ENCODE results near the gene TNFRSF21.
A peak's percentile ranks its signal among the peaks of the same experiment; 100 is the strongest.
"Not testable (repeated sequence)": the region's sequence is repeated elsewhere in the genome, so short reads cannot be mapped to it uniquely, and the experiment has no call there.

The TNFRSF21 gene

DNA sequence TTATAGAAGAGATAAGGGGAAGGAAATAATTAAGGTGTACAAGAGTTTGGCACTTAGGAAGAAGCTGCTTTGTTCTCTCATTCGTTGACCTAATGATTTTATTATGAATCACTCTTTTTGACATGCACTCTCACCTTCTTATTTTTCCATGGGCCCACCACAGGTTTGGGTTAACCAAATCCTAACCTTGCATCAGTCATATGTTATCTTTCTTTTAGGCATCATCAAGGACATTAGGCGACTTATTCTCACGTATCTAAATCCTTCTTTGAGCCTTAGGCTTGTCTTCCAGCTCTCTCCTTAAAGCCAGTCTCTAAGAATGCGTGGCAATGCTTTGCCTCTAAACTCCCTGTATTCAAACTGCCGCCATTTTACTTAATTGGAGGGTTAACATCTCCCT lies 58.3 kb downstream of the TNFRSF21 start:
- no peak for DNase-seq (ENCODE audit: low spot score)

DNA sequence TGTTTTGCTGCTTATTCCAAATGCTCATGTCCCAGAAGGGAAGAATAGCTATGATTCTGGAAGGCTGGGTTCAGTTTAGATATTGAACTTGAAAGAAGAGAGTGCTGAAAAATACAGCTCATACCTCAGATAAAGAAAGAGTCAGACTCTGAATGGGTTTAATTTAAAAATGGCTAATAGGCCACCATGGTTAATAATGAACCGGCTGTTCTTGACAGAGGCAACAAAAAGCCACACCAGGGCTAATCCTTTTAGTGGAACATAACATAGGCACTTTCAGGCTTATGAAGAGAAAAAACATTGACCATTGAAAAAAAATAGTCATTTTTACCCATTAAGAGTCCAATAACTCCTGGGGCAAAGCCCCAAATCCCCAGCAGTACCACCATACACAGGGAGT lies 59.4 kb downstream of the TNFRSF21 start:
- no peak for DNase-seq (ENCODE audit: low spot score)

DNA sequence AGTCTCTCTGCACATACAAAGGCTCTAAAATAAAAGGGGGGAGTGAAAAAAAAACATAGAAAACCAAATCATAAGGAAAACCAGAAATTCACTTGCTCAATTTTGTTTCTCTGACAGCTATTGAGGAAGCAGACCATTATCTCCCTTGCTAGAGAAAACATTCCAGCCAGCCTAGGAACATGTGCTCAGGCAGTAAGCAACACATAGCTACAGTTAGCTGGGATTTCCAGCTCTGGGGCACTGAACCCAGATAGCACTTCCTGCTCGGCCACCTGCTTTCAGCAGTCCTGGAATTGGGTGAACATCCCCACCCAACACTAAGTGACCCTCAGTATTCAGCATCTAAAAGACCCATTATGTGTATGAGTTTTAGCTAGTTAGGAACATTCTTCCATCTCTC lies 61.3 kb downstream of the TNFRSF21 start:
- no peak for DNase-seq (ENCODE audit: low spot score)

DNA sequence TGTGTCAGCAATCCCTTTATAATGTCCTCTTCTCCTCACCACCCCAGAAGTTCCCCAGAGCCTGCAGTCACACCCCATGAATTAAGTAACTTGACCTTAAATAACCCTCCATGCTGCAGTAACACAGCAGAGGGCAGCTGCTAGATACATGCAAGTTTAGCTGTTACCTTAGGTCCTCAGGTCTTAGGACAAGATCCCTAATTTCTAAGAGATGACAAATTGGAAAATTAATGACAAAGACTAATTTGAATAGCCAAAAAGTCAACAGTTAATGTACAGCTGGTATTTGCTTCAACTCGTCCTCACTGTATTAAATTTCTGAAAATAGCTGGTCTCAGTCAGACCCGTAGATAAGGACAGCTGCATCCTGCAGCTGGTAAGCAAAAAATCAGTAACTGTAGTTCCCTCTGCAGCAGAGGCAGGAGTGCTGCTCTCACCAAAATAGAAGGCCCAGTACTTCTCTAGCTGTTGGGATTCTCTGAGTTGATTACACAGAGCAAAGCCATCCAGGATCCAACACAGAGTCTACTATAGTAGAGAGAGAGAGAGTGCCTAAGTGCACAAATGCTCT lies 62.4 kb downstream of the TNFRSF21 start:
- no peak for DNase-seq (ENCODE audit: low spot score)

DNA sequence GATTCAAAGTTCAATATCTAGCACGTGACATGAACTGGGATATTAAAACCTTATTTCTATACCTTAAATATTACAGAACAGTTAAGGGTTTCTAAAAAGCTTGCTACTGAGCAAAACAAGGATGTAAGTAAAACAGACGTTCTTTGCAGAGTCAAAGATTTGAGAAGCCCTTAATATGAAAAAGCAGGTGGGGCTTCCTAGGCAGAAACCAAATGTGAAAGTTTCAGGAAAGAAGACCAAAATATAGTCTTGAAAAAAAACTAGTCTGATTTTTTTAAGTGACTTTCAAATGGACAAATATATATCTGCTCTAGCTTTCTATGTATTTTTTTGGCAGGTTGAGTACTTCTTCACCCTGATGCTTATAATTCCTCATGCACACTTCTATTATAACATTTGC lies 63.2 kb downstream of the TNFRSF21 start:
- no peak for DNase-seq (ENCODE audit: low spot score)

DNA sequence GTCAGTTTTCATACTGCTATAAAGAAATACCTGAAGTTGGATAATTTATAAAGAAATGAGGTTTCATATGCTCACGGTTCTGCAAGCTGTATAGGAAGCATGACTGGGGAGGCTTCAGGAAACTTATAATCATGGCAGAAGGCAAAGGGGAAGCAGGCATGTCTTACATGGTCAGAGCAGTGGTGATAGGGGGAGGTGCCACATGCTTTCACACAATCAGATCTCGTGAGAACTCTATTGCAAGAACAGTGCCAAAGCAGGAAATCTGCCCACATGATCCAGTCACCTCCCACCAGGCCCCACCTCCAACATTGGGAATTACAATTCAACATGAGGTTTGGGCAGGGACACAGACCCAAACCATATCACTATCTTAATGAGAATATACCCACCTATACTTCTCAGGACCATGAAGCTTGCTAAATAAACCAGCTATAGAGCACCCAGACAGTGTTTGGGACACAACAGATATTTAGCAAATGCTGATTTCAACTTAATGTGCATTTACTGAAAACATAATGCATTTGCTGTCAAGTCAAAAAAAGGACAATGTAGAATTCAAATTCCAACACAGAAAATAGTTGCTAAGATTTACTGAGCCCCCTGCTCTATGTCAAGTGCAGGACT lies 63.8 kb downstream of the TNFRSF21 start:
- DNase-seq (ENCODE audit: low spot score), result no peak

DNA sequence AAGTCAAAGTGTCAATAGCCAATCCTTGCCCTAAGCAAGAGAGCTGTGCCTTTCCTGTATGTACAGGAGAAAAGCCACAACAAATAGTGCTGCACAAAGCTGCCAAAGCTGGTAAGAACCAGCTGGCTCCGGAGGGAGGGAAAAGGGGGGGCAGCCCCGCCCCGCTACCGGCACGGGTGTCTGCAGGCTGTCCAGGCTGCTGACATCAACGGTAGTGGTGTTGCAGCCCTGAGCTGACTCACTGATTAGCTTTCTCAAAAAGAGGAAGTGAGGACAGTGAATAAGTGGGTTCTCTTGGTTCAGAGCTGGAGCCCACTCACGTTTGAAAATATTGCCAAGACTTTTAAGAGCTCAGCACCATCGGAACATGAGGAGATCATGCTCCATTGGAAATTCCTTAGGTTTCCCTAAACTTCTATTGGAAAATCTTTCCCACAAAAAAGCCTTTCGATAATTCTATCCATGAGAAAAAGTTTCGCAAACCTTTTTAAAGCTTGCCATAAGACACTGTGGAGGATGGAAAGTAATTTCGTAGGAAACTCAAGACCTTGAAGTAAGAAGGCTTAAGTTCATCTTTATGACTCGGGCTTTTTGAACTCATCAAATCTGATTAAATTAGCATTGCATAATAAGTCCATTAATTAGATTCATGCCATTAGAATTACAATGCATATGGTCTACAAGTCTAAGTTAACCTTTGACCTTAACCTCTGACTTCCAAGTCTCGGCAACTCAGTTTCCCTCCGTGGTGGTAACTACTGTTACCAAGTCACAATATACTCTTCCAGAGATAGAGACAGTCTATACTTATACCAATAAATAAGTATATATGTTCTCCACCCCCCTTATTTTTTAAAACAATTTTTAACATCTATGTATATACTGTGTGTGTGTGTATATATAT lies 67.0 kb downstream of the TNFRSF21 start:
- DNase-seq (ENCODE audit: low spot score), result peak; percentile 90

DNA sequence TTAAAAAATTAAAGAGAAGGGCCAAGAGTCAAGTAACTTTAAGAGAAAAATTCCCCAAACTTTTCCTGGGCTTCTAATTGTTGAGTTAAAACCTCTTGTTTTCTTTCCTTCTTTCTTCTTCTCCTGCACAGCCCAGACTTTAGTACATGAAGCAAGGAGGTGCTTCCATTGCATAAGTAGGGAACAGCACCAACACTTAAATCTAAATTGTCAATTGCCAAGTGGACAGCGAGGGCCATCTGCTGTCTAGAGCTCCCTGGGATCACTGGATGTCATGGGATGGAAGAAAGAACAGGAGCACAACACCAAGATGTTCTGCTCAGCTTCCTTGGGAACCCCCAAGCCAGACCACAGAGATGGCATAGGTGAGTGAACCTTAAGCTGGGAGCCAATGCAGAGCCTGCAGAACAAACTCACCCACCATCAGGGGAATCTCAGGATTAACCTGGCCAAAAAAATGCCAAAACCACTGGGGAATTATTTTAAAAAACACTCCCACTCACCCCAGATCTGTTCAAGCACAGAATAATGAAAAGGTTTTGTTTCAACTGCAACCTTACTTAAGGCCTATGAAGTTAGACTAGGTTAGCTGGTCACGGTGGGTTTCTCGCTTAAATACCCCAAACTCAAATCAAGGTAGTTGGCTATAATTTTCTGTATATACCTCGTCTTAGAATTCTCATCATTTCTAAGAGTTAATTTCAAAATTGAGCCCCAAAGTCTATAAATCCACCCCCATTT lies 67.8 kb downstream of the TNFRSF21 start:
- DNase-seq (ENCODE audit: low spot score), result no peak

DNA sequence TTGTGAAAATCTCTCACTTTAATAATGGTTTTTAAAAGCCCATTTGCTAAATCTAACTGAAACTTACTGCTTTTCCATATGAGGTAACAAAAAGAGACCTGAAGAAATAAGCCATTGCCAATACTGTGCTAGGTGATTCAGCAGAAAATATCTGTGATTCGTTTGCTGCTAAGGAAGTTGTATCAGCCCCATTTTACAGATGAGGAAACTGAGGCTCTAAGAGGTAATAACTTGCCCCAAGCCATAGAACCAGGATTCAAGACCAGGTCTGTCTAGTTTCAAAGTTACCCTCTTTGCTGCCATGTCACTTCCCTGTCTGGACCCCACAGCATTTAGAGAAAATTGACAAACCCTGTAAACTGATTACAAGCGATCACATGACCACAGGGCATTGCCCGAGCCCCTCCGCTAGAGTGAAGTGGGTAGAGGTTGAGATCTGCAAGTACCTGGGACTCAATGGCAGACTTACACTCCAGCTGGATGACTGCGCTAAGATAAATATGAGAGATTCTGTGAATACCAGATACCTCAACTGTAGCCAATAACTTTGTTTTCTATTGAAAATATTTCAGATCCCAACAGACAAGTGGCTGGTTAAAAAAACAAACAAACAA lies 69.3 kb downstream of the TNFRSF21 start:
- no peak for DNase-seq (ENCODE audit: low spot score)

DNA sequence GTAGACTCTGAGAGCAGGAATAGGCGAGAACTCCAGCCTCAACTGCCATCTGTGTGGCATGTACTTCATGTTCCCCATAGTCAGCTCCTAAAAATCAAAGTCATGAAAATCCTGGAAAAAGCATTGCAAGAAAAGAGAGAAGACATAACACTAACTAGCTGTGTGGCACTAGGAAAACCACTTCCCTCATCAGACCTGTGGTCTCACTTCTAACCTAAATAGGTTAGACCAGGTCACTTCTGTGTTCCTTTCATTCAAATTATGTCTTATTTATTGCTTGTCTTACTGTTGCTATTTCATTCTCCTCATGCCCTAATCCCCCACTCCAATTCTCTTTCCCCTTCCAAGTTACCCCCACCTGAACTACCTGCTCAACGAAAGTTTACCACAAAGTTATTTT lies 70.2 kb downstream of the TNFRSF21 start:
- no peak for DNase-seq (ENCODE audit: low spot score)

DNA sequence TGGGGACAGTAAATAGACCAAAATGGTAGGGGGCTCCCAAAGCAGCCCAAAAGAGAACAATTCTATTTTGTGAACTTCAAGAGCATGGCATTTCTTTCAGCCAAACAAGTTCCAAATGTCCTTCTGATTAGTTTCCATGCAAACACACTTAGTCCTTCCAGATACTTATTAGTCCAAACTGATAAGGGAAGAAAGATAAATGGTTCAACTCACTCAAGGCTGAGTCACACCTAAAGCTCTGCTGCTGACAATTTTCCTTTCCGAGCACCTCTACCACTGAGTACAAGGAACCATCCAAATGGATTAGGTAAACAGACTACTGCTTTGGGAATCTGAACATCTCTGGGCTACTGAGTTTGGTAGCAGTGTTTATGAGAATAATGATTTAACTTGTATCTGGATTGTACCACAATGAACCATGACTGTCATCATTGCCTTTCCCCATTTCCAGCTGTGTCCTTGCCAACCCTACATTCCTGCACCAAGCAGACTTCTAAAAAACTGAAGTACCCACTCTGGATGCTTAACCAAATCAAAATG lies 71.2 kb downstream of the TNFRSF21 start:
- DNase-seq (ENCODE audit: low spot score), result no peak

DNA sequence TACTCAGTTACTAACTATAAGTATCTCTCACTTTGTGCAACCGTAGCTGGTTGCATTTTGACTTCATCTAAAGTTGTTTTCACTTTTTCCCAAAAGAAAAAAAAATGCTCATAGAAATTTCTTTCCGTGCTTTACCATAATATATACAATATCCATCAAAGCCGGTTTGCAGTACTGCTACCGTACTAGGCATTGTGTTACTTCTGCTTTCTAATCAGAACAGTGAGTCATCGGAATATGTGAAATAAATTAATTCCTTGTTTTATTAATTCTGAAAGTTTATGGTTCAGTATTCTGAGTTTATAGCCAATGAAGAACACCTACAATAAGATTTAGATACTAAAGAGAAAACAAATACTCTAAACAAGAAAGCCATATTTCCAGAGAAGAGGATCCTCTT lies 72.5 kb downstream of the TNFRSF21 start:
- DNase-seq (ENCODE audit: low spot score), result no peak

DNA sequence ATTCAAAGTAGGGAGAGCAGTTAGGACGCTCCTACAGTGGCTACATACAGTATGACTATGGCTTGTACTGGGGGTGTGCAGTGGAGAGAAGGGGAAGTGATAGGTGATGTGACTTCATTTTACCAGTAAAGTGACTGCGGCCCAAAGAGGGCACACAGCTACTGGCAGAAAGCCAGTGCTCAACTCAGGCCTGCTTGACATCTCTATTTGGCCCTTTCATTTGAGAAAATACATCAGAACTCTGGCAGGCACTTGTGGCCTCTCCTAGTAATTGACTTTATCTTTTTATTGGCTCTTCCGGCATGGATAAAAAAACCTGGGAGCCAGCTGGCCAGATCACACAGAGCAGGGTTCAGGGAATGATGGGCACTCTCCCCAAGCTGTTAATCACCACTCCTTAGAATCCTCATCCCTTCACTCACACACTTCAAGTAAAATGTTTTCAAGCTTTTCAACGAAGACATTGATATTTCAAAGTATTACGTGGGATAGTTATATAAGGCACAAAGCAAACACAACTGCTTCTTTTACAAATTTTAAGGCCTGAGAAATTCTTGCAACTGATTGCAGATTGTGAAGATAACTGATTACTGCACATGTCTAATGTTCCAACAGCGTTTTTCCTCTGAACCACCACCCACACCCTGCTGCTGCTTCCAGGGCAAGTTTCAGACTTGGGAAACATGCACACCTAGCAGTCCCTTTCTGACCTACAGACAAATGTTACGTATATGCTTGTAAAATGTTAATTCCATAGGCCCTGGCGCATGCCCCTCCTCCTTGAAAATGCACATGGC lies 73.5 kb downstream of the TNFRSF21 start:
- DNase-seq (ENCODE audit: low spot score), result no peak

DNA sequence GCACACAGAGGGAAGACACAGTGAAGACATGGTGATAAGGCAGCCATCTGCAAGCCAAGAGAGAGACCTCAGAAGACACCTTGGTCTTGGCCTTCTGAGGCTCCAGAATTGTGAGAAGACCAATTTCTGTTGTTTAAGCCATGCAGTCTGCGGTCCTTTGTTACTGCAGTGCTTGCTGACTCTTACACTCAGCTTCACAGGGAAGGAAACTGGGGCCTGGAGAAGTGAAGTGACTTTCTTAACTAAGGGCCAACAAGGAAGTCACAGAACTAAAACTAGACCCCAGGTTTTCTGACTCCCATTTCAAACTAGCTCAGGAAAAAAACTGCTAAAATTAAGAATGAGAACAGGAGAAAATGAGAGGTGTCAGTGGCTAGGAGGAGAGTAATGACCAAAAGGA lies 74.3 kb downstream of the TNFRSF21 start:
- no peak for DNase-seq (ENCODE audit: low spot score)

DNA sequence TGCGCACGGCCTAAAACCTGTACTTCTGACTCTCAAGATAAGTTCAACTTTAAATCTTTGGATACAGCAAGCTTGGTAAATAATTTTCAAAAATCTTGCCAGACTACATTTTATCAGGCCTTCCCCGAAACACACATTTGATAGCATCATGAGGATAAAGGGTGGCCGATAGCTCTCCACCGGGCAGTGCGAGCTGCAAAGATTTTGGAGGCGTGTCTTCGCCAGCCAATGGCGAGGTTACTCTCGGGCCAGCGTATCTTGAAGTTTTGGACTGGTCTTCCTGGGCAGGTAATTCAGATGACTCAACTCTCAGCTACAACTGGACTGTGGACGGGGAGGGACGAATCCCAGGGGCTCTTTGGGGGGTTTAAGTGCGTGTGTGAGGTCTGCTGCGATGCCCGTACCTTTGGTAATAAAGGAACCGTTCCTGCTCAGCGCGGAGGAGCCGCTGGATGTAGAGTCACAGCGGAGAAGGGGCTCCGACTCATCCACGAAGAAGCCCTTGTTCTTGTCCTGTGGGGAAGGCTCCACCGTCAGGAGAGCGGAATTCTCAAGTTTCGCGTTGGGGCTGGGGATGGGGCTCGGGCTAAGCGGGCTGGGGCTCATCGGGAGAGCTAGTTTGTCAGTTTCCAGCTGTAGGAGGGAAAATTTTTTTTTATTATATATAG lies 75.3 kb downstream of the TNFRSF21 start:
- DNase-seq (ENCODE audit: low spot score), result no peak

DNA sequence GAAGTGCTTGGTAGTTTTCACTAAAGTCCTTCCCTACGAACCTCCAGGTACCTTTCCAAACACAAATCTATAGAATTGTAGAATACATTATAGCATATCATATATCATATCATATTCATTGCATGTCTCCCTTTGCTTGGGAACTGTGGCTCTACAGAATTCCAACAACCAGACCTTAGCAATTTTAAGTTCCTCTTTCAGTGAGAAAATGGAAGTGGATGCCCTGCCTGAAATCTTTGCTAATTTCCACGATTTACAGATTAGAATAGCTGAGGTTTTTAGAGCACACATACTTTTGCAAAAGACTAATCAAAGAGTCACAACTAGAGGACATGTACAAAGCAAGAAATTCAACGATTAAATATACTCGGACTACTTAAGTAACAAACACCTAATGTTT lies 78.6 kb downstream of the TNFRSF21 start:
- no peak for DNase-seq (ENCODE audit: low spot score)

DNA sequence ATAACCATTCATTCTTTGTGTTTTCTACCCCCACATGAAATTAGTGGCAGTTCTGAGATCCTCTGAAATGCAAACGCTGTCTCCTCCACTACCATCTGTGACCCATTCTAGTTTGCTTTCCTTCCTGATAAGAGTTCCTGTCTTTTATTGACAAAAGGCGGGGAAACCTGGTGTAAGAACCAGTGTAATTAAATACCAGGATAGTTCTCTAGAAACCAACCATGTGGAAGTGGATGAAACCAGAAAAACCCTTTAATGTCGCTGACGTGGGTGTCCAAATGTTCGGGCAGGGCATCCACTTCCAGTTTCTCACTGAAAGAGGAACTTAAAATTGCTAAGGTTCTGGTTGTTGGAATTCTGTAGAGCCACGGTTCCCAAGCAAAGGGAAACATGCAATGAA lies 79.1 kb downstream of the TNFRSF21 start:
- no peak for DNase-seq (ENCODE audit: low spot score)

DNA sequence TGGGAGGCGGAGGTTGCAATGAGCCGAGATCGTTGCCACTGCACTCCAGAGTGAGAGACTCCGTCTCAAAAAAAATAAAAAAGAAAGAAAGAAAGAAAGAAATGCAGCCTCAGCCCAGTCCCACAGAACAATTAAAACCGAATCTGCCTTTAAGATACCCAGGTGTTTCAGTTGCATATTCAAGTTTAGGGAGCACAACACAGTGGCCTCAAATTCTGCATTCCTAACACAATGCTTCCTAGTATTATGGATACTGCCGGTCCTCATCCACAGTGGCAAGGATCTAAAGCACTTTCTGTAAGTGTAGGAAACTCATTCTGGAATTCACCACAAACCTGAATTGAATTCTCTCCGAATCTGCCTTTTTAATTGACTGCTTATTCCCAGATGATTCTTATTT lies 80.5 kb downstream of the TNFRSF21 start:
- no peak for DNase-seq (ENCODE audit: low spot score)

DNA sequence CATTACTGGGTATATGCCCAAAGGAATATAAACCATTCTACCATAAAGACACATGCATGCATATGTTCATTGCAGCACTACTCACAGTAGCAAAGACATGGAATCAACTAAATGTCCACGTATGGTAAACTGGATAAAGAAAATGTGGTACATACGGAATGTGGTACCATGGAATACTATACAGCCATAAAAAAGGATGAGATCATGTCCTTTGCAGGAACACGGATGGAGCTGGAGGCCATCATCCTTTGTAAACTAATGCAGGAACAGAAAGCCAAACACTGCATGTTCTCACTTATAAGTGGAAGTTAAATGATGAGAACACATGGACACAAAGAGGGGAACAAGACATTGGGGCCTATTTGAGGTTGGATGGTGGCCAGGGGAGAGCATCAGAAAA lies 81.6 kb downstream of the TNFRSF21 start:
- not testable (repeated sequence) for DNase-seq (ENCODE audit: low spot score)

DNA sequence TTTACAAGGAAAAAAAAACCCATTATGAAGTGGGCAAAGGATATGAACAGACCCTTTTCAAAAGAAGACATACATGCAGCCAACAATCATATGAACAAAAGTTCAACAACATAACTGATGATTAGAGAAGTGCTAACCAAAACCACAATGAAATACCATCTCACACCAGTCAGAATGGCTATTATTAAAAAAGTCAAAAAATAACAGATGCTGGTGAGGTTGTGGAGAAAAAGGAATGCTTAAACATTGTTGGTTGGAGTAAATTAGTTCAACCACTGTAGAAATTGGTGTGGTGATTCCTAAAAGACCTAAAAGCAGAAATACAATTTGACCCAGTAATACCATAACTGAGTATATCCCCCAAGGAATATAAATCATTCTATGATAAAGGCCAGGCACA lies 86.5 kb downstream of the TNFRSF21 start:
- not testable (repeated sequence) for DNase-seq (ENCODE audit: low spot score)

DNA sequence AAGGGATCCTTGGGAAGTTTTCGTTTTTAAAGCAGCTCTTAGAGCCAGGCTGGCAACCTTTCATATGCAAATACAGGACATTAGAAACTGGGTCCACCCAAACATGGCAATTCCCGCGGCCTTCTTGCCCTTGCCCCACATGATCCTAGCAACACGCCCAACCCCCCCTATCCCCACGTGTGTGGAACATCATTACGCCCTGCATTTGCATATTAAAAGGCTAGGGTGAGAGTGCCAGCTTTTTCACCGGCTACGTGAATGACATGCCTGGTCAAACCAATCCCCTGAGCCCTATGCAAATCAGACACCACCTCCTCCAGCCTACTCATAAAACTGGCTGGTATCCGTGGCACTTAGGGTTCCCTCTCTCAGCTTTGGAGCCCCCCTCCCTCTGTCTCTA lies 88.1 kb downstream of the TNFRSF21 start:
- DNase-seq (ENCODE audit: low spot score), result no peak

All from RKO (cell line).